Measurements from ENCODE around the gene TKT. TPM values are rescaled to one million over a fixed set of nuclear protein-coding genes. Genes with fewer than 3 reads are reported as not detected.

TKT gene
- polyA plus RNA-seq, 1 donor from 2014 or later: 194 TPM

DNA sequence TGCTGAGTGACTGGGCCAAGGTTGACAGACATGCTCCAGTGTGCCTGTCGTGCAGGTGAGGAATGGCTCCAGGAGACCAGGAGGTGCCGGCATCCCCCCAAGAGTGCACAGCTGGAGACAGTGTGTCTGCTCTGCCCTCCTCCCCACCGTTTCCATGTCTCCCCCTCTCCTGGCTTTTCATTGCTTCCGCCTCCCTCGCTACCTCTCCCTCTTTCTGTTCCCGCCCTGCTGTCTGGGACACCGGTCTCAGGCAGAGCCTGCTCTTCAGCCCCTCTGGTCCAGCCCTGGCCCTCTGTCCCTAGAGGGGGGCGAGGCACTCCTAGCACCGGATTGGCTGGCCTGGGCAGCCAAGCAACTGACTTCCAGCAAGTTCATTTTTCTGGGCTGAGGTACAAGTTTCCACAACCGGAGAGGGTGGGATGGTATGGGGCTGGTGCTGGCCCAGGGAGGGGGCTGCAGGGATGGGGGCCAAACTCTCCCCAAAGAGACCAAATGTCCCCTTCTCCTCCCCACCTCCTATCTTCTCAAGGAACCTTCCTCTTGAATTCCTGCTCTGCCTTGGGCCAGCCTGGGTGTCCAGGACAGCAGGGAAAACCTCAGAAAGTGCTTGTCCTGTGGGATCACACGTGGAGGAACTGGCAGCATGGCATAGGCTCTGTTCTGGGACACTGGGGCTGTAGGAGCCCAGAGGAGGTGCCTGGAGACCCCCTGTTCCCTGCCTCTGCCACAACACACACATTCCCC lies 62.2 kb downstream of the TKT start:
- no peak for TF ChIP-seq EZH2 (IDR thresholded peaks at IDR 0.05; ENCODE audit: borderline replicate concordance, insufficient read depth, low read length, poor library complexity, severe bottlenecking)
- TF ChIP-seq EP300 (conservative IDR thresholded peaks at IDR 0.05; ENCODE audit: poor library complexity, severe bottlenecking): no peak
- no peak for TF ChIP-seq POLR2AphosphoS5 (IDR thresholded peaks at IDR 0.05)
- TF ChIP-seq, protein P1, sequence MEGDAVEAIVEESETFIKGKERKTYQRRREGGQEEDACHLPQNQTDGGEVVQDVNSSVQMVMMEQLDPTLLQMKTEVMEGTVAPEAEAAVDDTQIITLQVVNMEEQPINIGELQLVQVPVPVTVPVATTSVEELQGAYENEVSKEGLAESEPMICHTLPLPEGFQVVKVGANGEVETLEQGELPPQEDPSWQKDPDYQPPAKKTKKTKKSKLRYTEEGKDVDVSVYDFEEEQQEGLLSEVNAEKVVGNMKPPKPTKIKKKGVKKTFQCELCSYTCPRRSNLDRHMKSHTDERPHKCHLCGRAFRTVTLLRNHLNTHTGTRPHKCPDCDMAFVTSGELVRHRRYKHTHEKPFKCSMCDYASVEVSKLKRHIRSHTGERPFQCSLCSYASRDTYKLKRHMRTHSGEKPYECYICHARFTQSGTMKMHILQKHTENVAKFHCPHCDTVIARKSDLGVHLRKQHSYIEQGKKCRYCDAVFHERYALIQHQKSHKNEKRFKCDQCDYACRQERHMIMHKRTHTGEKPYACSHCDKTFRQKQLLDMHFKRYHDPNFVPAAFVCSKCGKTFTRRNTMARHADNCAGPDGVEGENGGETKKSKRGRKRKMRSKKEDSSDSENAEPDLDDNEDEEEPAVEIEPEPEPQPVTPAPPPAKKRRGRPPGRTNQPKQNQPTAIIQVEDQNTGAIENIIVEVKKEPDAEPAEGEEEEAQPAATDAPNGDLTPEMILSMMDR (IDR thresholded peaks at IDR 0.05; ENCODE audit: poor library complexity, severe bottlenecking): no peak
- TF ChIP-seq RAD21 (conservative IDR thresholded peaks at IDR 0.05): no peak
- TF ChIP-seq, protein P2, sequence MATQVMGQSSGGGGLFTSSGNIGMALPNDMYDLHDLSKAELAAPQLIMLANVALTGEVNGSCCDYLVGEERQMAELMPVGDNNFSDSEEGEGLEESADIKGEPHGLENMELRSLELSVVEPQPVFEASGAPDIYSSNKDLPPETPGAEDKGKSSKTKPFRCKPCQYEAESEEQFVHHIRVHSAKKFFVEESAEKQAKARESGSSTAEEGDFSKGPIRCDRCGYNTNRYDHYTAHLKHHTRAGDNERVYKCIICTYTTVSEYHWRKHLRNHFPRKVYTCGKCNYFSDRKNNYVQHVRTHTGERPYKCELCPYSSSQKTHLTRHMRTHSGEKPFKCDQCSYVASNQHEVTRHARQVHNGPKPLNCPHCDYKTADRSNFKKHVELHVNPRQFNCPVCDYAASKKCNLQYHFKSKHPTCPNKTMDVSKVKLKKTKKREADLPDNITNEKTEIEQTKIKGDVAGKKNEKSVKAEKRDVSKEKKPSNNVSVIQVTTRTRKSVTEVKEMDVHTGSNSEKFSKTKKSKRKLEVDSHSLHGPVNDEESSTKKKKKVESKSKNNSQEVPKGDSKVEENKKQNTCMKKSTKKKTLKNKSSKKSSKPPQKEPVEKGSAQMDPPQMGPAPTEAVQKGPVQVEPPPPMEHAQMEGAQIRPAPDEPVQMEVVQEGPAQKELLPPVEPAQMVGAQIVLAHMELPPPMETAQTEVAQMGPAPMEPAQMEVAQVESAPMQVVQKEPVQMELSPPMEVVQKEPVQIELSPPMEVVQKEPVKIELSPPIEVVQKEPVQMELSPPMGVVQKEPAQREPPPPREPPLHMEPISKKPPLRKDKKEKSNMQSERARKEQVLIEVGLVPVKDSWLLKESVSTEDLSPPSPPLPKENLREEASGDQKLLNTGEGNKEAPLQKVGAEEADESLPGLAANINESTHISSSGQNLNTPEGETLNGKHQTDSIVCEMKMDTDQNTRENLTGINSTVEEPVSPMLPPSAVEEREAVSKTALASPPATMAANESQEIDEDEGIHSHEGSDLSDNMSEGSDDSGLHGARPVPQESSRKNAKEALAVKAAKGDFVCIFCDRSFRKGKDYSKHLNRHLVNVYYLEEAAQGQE (IDR thresholded peaks at IDR 0.05; ENCODE audit: borderline replicate concordance): no peak
- TF ChIP-seq TAF1 (IDR thresholded peaks at IDR 0.05; ENCODE audit: low read depth): no peak
- no peak for TF ChIP-seq MXI1 (conservative IDR thresholded peaks at IDR 0.05; ENCODE audit: poor library complexity, severe bottlenecking)
- TF ChIP-seq SMC3 (conservative IDR thresholded peaks at IDR 0.05; ENCODE audit: poor library complexity): no peak
- Histone ChIP-seq H3F3A (ENCODE audit: insufficient read depth, low read length, poor library complexity, severe bottlenecking) (no peaks in the 10 kb centered on the region), H3K9me3 (ENCODE audit: low read length) (no peaks in the 10 kb centered on the region), H3K36me3 (ENCODE audit: insufficient read depth, low read length) (no peaks in the 10 kb centered on the region), H2AFZ (ENCODE audit: low read depth, low read length) (no peak overlapping the region), H3K27ac (ENCODE audit: low read length) (no peak overlapping the region), H3K27me3 (ENCODE audit: insufficient read depth, low read depth, low read length) (no peaks in the 10 kb centered on the region), H3K9me2 (ENCODE audit: insufficient read depth, low read length) (no peaks in the 10 kb centered on the region), H3K9ac (ENCODE audit: low read length) (no peak overlapping the region), H3K4me3 (ENCODE audit: low read length) (no peak overlapping the region), H3K4me2 (ENCODE audit: low read length) (no peak overlapping the region), H3K79me2 (replicated peaks; ENCODE audit: insufficient read depth, low read length) (no peaks in the 10 kb centered on the region), H4K20me1 (ENCODE audit: insufficient read depth) (no peaks in the 10 kb centered on the region)

DNA sequence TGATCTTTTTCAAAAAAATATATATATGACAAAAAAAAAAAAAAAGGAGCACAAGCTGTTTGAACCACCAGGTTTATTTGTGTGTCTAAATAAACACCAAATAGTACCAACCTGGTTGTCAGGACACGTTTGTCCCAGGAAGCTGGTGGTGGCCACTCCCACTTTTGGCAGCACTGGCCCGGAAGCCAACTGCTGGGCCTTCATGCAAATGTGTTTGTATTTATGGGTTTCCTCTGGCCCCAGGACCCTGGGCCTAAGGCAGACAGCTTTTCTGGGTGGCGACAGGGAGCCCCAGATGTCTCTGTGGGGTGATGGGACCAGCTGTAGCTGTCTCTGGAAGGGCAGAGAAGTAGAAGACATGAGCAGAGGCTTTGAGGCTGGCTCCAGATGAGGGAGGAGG lies 63.2 kb downstream of the TKT start:
- H3K36me3 ChIP-seq (ENCODE audit: insufficient read depth, low read length): no peaks in the 10 kb centered on the region
- no peak overlapping the region for H3K4me3 ChIP-seq (ENCODE audit: low read length)
- no peak overlapping the region for H3K27ac ChIP-seq (ENCODE audit: low read length)
- H3K9ac ChIP-seq (ENCODE audit: low read length): no peak overlapping the region
- H3K4me2 ChIP-seq (ENCODE audit: low read length): no peak overlapping the region
- no peaks in the 10 kb centered on the region for H3K27me3 ChIP-seq (ENCODE audit: insufficient read depth, low read depth, low read length)
- H3K9me2 ChIP-seq (ENCODE audit: insufficient read depth, low read length): no peaks in the 10 kb centered on the region
- no peaks in the 10 kb centered on the region for H3F3A ChIP-seq (ENCODE audit: insufficient read depth, low read length, poor library complexity, severe bottlenecking)
- H3K9me3 ChIP-seq (ENCODE audit: low read length): no peaks in the 10 kb centered on the region
- H3K79me2 ChIP-seq (replicated peaks; ENCODE audit: insufficient read depth, low read length): no peaks in the 10 kb centered on the region
- H2AFZ ChIP-seq (ENCODE audit: low read depth, low read length): no peak overlapping the region
- no peaks in the 10 kb centered on the region for H4K20me1 ChIP-seq (ENCODE audit: insufficient read depth)
- TF ChIP-seq, protein P2 (IDR thresholded peaks at IDR 0.05; ENCODE audit: borderline replicate concordance): no peak
- TF ChIP-seq MXI1 (conservative IDR thresholded peaks at IDR 0.05; ENCODE audit: poor library complexity, severe bottlenecking): no peak
- no peak for TF ChIP-seq EZH2 (IDR thresholded peaks at IDR 0.05; ENCODE audit: borderline replicate concordance, insufficient read depth, low read length, poor library complexity, severe bottlenecking)
- no peak for TF ChIP-seq EP300 (conservative IDR thresholded peaks at IDR 0.05; ENCODE audit: poor library complexity, severe bottlenecking)
- no peak for TF ChIP-seq POLR2AphosphoS5 (IDR thresholded peaks at IDR 0.05)
- no peak for TF ChIP-seq SMC3 (conservative IDR thresholded peaks at IDR 0.05; ENCODE audit: poor library complexity)
- TF ChIP-seq, protein P1 (IDR thresholded peaks at IDR 0.05; ENCODE audit: poor library complexity, severe bottlenecking): no peak
- no peak for TF ChIP-seq RAD21 (conservative IDR thresholded peaks at IDR 0.05)
- TF ChIP-seq TAF1 (IDR thresholded peaks at IDR 0.05; ENCODE audit: low read depth): no peak

Data from neural cell (in vitro differentiated cells).